Aorta (tissue), 4 donors: Measurements from ENCODE around the gene PLCG2. TPM values are rescaled to one million over a fixed set of nuclear protein-coding genes. Genes with fewer than 3 reads are reported as not detected.

Experiments
- polyA plus RNA-seq, 2 donors: library from polyadenylated mRNA; stranded (reverse); fragments of 200-250 nt; gene quantifications; one replicate each; pipeline ENCODE4 v1.2.3, GENCODE V29; 2013
- total RNA-seq, 2 donors: library from RNA; stranded (reverse); fragmentation: NEBNext Ultra II Directional; extraction: Animal tissue kit (Norgen Biotek cat#: 25700); gene quantifications; one replicate each; pipeline ENCODE4 v1.2.1, GENCODE V29; 2021
- donor health status: healthy with polysubstance abuse.
- donor health status: Bipolar disorder and iron deficiency.
- donor health status: DM: no; HTN: no; CAD: no.
- donor health status: DM: yes; HTN: yes; CAD: no.

PLCG2 gene
- total and polyA plus RNA-seq, 4 donors: 2.5 to 48.4 (median 12.1) TPM

Other genes with a start within 250 kb of the PLCG2 start
- 1 to 10 TPM; 1.2 to 2.1 TPM for gene SDR42E1, start 232.2 kb downstream of the PLCG2 start, total RNA-seq
- under 1 TPM; 0.20 to 0.63 TPM for gene SDR42E1, start 232.2 kb downstream of the PLCG2 start, polyA plus RNA-seq